RWPE1 (cell line): ENCODE results near the gene USH1C.

Source experiments
- CTCF ChIA-PET: fragments of 350-600 bp; sonication (Branson Sonifier 250); formaldehyde crosslinking; extraction: SDS; loops from one replicate; lab custom pipeline; 2021; lab: Yijun Ruan, JAX
- POLR2A ChIA-PET: fragments of 400-600 bp; formaldehyde crosslinking; extraction: SDS; loops from one replicate; lab custom pipeline; 2020; ENCODE audit warnings: antibody characterized with exemption; ENCODE audit not compliant: low non-redundant PET; lab: Yijun Ruan, JAX
- DNase-seq: peaks from one replicate; pipeline ENCODE4 v3.0.0; 2012; ENCODE audit warnings: low spot score
- H3K27ac ChIP-seq: fragments of 450-650 bp; 2 replicates; pipeline ENCODE4 v1.5.1; 2017
- CTCF ChIP-seq: fragments of 450-650 bp; conservative IDR thresholded peaks from 2 replicates; pipeline ENCODE4 v1.5.1; 2017; ENCODE audit warnings: low read depth, mild to moderate bottlenecking

The USH1C gene

GRCh38 chr11:17552041-17552355 lies 7.8 kb upstream of the USH1C start:
- no peak for TF ChIP-seq CTCF
- POLR2A ChIA-PET: no interaction called here
- CTCF ChIA-PET: no interaction called here
- H3K27ac ChIP-seq: no peak overlapping the region
- DNase-seq: no peak

GRCh38 chr11:17551347-17552040 lies 7.3 kb upstream of the USH1C start:
- DNase-seq: no peak
- POLR2A ChIA-PET: no interaction called here
- H3K27ac ChIP-seq: no peak overlapping the region
- TF ChIP-seq CTCF: no peak
- CTCF ChIA-PET: interaction anchor here (0.7 kb wide), 1 partner anchor 19 kb away, joined by 5 read pairs; no protein-coding TSS in a partner anchor

- peak; percentile 12 for DNase-seq
- CTCF ChIA-PET: interaction anchor here (0.7 kb wide), 1 partner anchor 20 kb away, joined by 5 read pairs; no protein-coding TSS in a partner anchor
- H3K27ac ChIP-seq: no peak overlapping the region
- no peak for TF ChIP-seq CTCF
- POLR2A ChIA-PET: no interaction called here
Measured at GRCh38 chr11:17550450-17551346, 6.5 kb upstream of the USH1C start.

GRCh38 chr11:17548444-17548843 lies 4.2 kb upstream of the USH1C start:
- TF ChIP-seq CTCF: no peak
- no peak for DNase-seq
- no peak overlapping the region for H3K27ac ChIP-seq
- CTCF ChIA-PET: interaction anchor here (0.6 to 0.7 kb wide), 2 partner anchors 24 to 83 kb away, joined by 3 read pairs; no protein-coding TSS in a partner anchor
- POLR2A ChIA-PET: no interaction called here

DNA sequence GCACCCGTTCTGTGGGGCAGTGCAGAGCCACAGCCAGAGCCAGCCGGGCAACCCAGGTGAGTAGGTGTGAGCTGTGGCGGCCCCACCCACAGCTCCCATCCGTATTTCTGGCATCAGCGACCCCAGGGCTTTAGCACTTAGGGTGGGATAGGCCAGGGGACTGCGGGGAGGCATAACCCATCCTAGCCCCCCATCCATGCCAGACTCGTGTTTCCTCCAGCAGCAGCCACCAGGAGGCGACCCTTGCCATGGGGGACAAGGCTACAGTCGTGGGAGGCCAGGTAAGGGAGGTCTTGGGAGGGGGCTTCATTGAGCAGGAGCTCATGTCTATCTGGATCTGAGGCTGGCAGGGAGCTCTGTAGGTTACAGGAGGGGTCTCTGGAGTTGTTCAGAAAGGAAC lies 3.7 kb upstream of the USH1C start:
- no peak for TF ChIP-seq CTCF
- no peak for DNase-seq
- no peak overlapping the region for H3K27ac ChIP-seq
- ChIA-PET POLR2A (no interaction called here), CTCF (interaction anchor here (0.6 to 0.7 kb wide), 2 partner anchors 25 to 83 kb away, joined by 3 read pairs; no protein-coding TSS in a partner anchor)

- no peak within 1 kb of the TSS for H3K27ac ChIP-seq
- CTCF ChIA-PET: no interaction called here
- TF ChIP-seq CTCF: no peak
- DNase-seq: peak; percentile 17
- POLR2A ChIA-PET: no interaction called here
Measured at GRCh38 chr11:17547051-17547577, 2.9 kb upstream of the USH1C start, which contains the start of gene OTOG. OTOG (plus strand) TSS chr11:17547259; CDS start chr11:17547373, 114 bp downstream.
